SH-SY5Y (cell line): ENCODE results near the gene AGAP1.
A peak's percentile ranks its signal among the peaks of the same experiment; 100 is the strongest.

ENCODE experiments used
- GATA2 ChIP-seq: IDR thresholded peaks from 2 replicates; pipeline ENCODE4 v1.6.1; 2011; ENCODE audit warnings: mild to moderate bottlenecking, low read depth, low read length
- GATA3 ChIP-seq: IDR thresholded peaks from 2 replicates; pipeline ENCODE4 v1.6.1; 2011; ENCODE audit warnings: low read depth, mild to moderate bottlenecking, low read length, moderate library complexity

DNA sequence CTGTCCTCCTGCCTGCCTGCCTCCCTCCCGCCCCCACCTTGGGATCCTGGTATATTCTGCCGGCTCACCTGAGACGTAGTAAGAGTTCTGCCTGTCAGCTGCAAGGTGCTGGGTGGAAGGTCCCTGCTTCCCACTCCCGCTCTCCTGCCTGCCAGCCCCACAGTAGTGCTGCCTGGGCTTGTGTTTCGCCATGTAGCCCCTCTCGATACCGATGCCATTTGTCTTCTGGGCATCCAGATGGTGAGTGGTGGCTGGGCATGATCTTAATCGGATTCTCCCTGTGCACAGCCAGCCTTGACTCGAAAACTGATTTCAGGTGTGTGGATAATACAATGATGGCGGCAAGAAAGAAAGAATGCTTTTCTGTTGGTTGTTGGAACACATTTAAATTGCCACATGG lies 184.9 kb downstream of the AGAP1 start:
- TF ChIP-seq GATA2: peak; percentile 81
- no peak for TF ChIP-seq GATA3
